Measurements from ENCODE around the gene ANGPTL8.
A peak's percentile ranks its signal among the peaks of the same experiment; 100 is the strongest.

The ANGPTL8 gene

DNA sequence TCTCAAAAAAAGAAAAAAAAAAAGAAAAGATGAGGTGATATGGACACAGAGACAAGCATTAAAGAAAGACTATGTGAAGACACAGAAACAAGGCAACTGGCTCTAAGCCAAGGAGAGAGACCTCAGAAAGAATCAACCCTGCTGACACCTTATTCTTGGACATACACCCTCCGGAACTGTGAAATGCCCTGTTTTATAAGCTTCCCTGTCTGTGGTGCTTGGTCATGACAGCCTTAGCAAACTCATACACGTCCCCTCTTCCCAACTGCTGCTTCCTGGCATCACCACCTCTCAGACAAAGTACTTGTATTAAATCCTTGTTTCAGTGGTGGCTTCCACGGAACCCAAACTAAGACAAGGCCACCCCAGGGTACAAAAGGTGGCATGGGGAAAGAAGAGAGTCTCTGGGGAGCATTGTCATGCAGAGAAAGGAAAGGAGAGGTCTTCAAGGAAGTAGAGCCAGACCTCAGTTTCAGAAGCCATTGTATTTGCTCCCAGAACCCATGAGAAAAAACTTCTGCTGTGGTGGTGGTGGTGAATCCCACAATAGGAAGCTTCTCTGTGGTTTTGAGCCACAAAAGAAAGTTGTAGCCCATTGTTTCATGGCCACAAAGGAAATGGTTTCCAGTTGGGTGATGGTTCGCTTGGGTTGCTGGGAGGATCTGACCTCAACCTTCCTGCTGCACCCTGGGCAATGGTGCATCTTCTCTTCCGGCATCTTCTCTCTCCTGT, 40.3 kb downstream of the ANGPTL8 start:
- in situ Hi-C loops (cut with MboI; ENCODE audit: low pct_unique_long_range_greater_than_20kb, low sequenced_read_pairs) = no loop called here

DNA sequence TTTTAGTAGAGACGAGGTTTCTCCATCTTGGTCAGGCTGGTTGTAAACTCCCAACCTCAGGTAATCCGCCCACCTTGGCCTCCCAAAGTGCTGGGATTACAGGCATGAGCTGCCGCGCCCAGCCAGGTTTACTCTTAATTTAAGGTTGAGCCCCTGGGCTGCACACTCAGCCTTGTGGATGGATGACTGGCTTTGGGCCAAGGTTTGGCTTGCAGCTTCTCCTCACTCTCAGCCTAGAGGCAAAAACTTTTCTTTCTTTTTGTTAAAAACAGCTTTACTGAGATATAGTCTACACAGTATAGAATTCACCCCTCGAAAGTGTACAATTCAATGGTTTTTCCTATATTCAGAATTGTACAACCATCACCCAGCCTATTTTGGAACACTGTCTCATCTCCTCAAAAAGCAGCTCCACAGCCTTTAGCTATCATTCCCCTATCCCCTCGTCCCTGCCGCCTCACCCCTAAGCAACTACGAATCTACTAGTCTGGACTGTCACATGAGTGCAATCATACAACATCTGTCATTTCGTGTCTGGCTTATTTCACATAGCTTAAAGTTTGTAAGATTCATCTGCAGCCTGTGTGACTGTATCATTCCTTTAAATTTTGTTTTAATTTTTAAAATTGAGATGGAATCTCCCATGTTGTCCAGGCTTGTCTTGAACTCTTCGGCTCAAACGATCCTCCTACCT, 42.1 kb downstream of the ANGPTL8 start:
- no peak for DNase-seq
- in situ Hi-C loops (cut with MboI; ENCODE audit: low pct_unique_long_range_greater_than_20kb, low sequenced_read_pairs) = no loop called here

More for the DNA sequence above, 40.3 kb downstream of the ANGPTL8 start:
- peak; percentile 97 for DNase-seq

DNA sequence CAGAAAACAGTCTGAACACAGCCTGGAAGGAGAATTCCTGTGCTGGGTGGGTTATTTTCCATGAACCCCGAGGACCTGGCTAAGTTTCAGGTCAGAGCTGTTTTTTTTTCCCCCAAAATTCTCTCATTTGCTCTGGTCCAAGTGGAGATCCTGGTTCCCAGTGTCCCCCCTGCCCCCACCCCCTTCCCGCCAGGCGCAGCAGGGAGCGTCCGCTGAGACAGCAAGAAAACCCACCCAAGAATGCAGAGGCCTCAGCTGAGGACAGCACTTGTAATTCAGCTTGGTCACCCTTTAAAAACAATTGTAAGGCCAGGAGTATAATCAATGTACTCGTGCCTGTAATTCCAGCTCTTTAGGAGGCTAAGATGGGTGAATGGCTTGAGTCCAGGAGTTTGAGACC, 45.1 kb downstream of the ANGPTL8 start:
- in situ Hi-C loops (cut with MboI; ENCODE audit: low pct_unique_long_range_greater_than_20kb, low sequenced_read_pairs) = no loop called here
- no peak for DNase-seq

DNA sequence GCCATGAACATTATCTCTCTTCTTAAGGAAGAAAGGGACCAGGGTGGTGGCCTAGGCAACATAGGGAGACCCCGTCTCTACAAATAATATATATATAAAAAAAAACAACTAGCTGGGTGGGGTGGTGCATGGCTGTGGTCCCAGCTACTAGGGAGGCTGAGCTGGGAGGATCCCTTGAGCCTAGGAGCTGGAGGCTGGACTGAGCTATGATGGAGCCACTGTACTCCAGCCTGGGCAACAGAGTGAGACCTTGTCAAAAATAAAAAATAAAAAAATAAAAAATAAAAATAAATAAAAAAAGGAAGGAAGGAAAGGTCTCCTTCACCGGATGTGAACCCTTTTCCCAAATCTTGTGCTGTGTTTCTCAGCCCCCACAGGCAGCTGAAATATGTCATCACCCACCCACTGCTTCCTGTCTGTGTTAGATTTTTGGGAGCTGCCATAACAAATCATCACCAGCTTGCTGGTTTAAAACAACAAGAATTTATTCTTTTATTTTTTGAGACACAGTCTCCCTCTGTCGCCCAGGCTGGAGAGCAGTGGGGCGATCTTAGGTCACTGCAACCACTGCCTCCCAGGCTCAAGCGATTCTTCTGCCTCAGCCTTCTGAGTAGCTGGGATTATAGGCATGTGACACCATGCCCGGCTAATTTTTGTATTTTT, 47.0 kb downstream of the ANGPTL8 start:
- DNase-seq = peak; percentile 43
- in situ Hi-C loops (cut with MboI; ENCODE audit: low pct_unique_long_range_greater_than_20kb, low sequenced_read_pairs) = no loop called here

DNA sequence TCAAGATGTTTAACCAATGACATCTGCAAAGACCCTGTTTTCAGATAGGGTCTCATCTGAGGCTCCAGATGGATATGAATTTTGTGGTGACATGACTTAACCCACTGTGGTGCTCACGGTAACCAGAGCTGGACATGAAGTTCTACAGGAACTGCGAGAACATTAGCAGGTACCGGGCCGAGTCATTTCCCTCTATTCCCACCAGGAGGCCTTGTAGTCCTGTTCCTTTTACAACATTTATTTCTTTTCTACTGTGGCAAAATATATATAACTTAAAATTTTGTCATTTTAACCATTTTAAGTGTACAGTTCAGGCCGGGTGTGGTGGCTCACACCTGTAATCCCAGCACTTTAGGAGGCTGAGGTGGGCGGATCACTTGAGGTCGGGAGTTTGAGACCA, 48.9 kb downstream of the ANGPTL8 start:
- in situ Hi-C loops (cut with MboI; ENCODE audit: low pct_unique_long_range_greater_than_20kb, low sequenced_read_pairs) = no loop called here
- peak; percentile 32 for DNase-seq

DNA sequence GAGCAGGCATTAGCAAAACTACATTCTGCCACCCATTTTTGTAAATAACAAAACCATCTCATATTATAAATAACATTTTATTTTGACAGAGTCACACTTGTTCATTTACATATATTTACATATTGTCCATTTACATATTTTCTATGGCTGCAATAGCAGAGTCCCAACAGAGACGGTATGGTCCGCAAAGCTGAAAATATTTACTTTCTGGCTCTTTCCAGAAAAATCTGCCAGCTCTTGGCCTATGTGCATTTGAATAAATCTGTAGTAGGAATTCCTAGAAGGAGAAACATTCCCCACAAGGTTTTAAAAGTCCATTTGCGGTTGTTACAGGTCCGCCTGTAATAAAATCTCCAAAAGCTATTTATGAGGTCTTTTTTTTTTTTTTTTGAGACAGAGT, 50.8 kb downstream of the ANGPTL8 start:
- in situ Hi-C loops (cut with MboI; ENCODE audit: low pct_unique_long_range_greater_than_20kb, low sequenced_read_pairs) = no loop called here
- no peak for DNase-seq

DNA sequence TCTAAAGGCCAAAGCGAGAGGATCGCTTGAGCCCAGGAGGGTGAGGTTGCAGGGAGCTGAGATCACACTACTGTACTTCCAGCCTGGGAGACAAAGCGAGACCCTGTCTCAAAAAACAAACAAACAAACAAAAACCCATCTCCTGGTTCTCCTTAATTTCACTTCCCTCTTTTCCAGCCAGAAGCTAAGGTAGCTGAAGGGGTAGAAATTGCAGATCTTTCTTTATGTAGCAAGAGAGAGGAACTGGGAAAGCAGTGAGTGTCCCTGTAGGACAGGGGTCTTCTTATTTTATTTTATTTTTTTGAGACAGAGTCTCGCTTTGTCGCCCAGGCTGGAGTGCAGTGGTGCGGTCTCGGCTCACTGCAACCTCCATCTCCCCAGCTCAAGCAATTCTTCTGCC, 52.0 kb downstream of the ANGPTL8 start:
- in situ Hi-C loops (cut with MboI; ENCODE audit: low pct_unique_long_range_greater_than_20kb, low sequenced_read_pairs) = no loop called here
- DNase-seq = no peak

All from KBM-7 (cell line).